ENCODE results near the gene FOXE1.

FOXE1 gene

GRCh38 chr9:97853056-97853843 is at the start of gene FOXE1:
Gene FOXE1 (plus strand): TSS chr9:97853226. CDS start chr9:97853915, 689 bp downstream.
- no peak for DNase-seq

- no peak for DNase-seq
Measured at GRCh38 chr9:97804059-97804365, 49.0 kb upstream of the FOXE1 start.

GRCh38 chr9:97806721-97807120 is 46.3 kb upstream of the FOXE1 start:
- DNase-seq, result no peak

GRCh38 chr9:97807681-97808080 is 45.3 kb upstream of the FOXE1 start:
- DNase-seq, result no peak

- no peak for DNase-seq
Measured at GRCh38 chr9:97808415-97808814, 44.6 kb upstream of the FOXE1 start.

- no peak for DNase-seq
Measured at GRCh38 chr9:97808972-97809371, 44.1 kb upstream of the FOXE1 start.

GRCh38 chr9:97809666-97810344 is 43.2 kb upstream of the FOXE1 start:
- DNase-seq, result no peak

- DNase-seq, result no peak
Measured at GRCh38 chr9:97811533-97812246, 41.3 kb upstream of the FOXE1 start.

GRCh38 chr9:97812247-97812543 is 40.8 kb upstream of the FOXE1 start:
- no peak for DNase-seq

GRCh38 chr9:97813072-97813471 is 40.0 kb upstream of the FOXE1 start:
- no peak for DNase-seq

GRCh38 chr9:97819735-97820134 is 33.3 kb upstream of the FOXE1 start:
- DNase-seq, result no peak

GRCh38 chr9:97820373-97820772 is 32.7 kb upstream of the FOXE1 start:
- DNase-seq, result no peak

- no peak for DNase-seq
Measured at GRCh38 chr9:97830884-97831829, 21.9 kb upstream of the FOXE1 start.

GRCh38 chr9:97831843-97832636 is 21.0 kb upstream of the FOXE1 start:
- no peak for DNase-seq

GRCh38 chr9:97840521-97840920 is 12.5 kb upstream of the FOXE1 start:
- DNase-seq, result no peak

GRCh38 chr9:97842960-97843359 is 10.1 kb upstream of the FOXE1 start:
- DNase-seq, result no peak

- no peak for DNase-seq
Measured at GRCh38 chr9:97845130-97845529, 7.9 kb upstream of the FOXE1 start.

GRCh38 chr9:97845763-97846162 is 7.3 kb upstream of the FOXE1 start:
- DNase-seq, result no peak

GRCh38 chr9:97846347-97846746 is 6.7 kb upstream of the FOXE1 start:
- DNase-seq, result no peak

GRCh38 chr9:97847474-97848214 is 5.4 kb upstream of the FOXE1 start:
- DNase-seq, result no peak

- no peak for DNase-seq
Measured at GRCh38 chr9:97848215-97848479, 4.9 kb upstream of the FOXE1 start.
